ENCODE measurements around the gene FYCO1.

FYCO1 gene

GRCh38 chr3:45909542-45909941 lies 86.1 kb downstream of the FYCO1 start:
- H3K9me2 ChIP-seq (replicated peaks; ENCODE audit: low read depth, low read length): no peaks in the 10 kb centered on the region
- peaks cover 30% of the 10 kb centered on the region for H3K4me1 ChIP-seq (ENCODE audit: insufficient read depth, low read length, poor library complexity, severe bottlenecking)
- no peaks in the 10 kb centered on the region for H3K36me3 ChIP-seq (ENCODE audit: insufficient read depth, low read length)
- no peak overlapping the region for H3K9ac ChIP-seq (ENCODE audit: low read depth, low read length, poor library complexity, severe bottlenecking)
- TF ChIP-seq CTCF (conservative IDR thresholded peaks at IDR 0.05; ENCODE audit: low read length) (no peak), EZH2phosphoT487 (IDR thresholded peaks at IDR 0.05; ENCODE audit: borderline replicate concordance) (no peak)
- H3F3A ChIP-seq (ENCODE audit: low read depth): no peaks in the 10 kb centered on the region
- no peaks in the 10 kb centered on the region for H3K9me3 ChIP-seq (ENCODE audit: insufficient read depth, low read depth, low read length)
- no peaks in the 10 kb centered on the region for H4K20me1 ChIP-seq (ENCODE audit: insufficient read depth, low read length, poor library complexity, severe bottlenecking)
- no peak overlapping the region for H2AFZ ChIP-seq (ENCODE audit: low read length)
- H3K4me2 ChIP-seq (ENCODE audit: low read depth, low read length, poor library complexity, severe bottlenecking): no peak overlapping the region
- H3K27me3 ChIP-seq (ENCODE audit: insufficient read depth, low read length, poor library complexity, severe bottlenecking): no peaks in the 10 kb centered on the region
- no peak overlapping the region for H3K4me3 ChIP-seq (ENCODE audit: low read length, poor library complexity, severe bottlenecking)
- no peaks in the 10 kb centered on the region for H3K79me2 ChIP-seq (ENCODE audit: insufficient read depth, low read length)

GRCh38 chr3:45908761-45909160 lies 86.9 kb downstream of the FYCO1 start:
- no peaks in the 10 kb centered on the region for H4K20me1 ChIP-seq (ENCODE audit: insufficient read depth, low read length, poor library complexity, severe bottlenecking)
- H3K9ac ChIP-seq (ENCODE audit: low read depth, low read length, poor library complexity, severe bottlenecking): no peak overlapping the region
- H3K79me2 ChIP-seq (ENCODE audit: insufficient read depth, low read length): no peaks in the 10 kb centered on the region
- H3K4me3 ChIP-seq (ENCODE audit: low read length, poor library complexity, severe bottlenecking): no peak overlapping the region
- no peak overlapping the region for H2AFZ ChIP-seq (ENCODE audit: low read length)
- TF ChIP-seq CTCF (conservative IDR thresholded peaks at IDR 0.05; ENCODE audit: low read length): no peak
- TF ChIP-seq EZH2phosphoT487 (IDR thresholded peaks at IDR 0.05; ENCODE audit: borderline replicate concordance): no peak
- H3K27me3 ChIP-seq (ENCODE audit: insufficient read depth, low read length, poor library complexity, severe bottlenecking): no peaks in the 10 kb centered on the region
- H3K4me2 ChIP-seq (ENCODE audit: low read depth, low read length, poor library complexity, severe bottlenecking): no peak overlapping the region
- no peaks in the 10 kb centered on the region for H3K9me3 ChIP-seq (ENCODE audit: insufficient read depth, low read depth, low read length)
- no peaks in the 10 kb centered on the region for H3K9me2 ChIP-seq (replicated peaks; ENCODE audit: low read depth, low read length)
- peaks cover 29% of the 10 kb centered on the region for H3K4me1 ChIP-seq (ENCODE audit: insufficient read depth, low read length, poor library complexity, severe bottlenecking)
- no peaks in the 10 kb centered on the region for H3K36me3 ChIP-seq (ENCODE audit: insufficient read depth, low read length)
- no peaks in the 10 kb centered on the region for H3F3A ChIP-seq (ENCODE audit: low read depth)

GRCh38 chr3:45907769-45908705 lies 87.6 kb downstream of the FYCO1 start:
- H2AFZ ChIP-seq (ENCODE audit: low read length): no peak overlapping the region
- no peaks in the 10 kb centered on the region for H3K9me3 ChIP-seq (ENCODE audit: insufficient read depth, low read depth, low read length)
- no peaks in the 10 kb centered on the region for H3F3A ChIP-seq (ENCODE audit: low read depth)
- H3K4me1 ChIP-seq (ENCODE audit: insufficient read depth, low read length, poor library complexity, severe bottlenecking): peaks cover 29% of the 10 kb centered on the region
- no peaks in the 10 kb centered on the region for H3K36me3 ChIP-seq (ENCODE audit: insufficient read depth, low read length)
- no peak overlapping the region for H3K4me3 ChIP-seq (ENCODE audit: low read length, poor library complexity, severe bottlenecking)
- H4K20me1 ChIP-seq (ENCODE audit: insufficient read depth, low read length, poor library complexity, severe bottlenecking): no peaks in the 10 kb centered on the region
- H3K79me2 ChIP-seq (ENCODE audit: insufficient read depth, low read length): no peaks in the 10 kb centered on the region
- no peaks in the 10 kb centered on the region for H3K27me3 ChIP-seq (ENCODE audit: insufficient read depth, low read length, poor library complexity, severe bottlenecking)
- no peak overlapping the region for H3K9ac ChIP-seq (ENCODE audit: low read depth, low read length, poor library complexity, severe bottlenecking)
- TF ChIP-seq CTCF (conservative IDR thresholded peaks at IDR 0.05; ENCODE audit: low read length) (no peak), EZH2phosphoT487 (IDR thresholded peaks at IDR 0.05; ENCODE audit: borderline replicate concordance) (no peak)
- H3K4me2 ChIP-seq (ENCODE audit: low read depth, low read length, poor library complexity, severe bottlenecking): no peak overlapping the region
- H3K9me2 ChIP-seq (replicated peaks; ENCODE audit: low read depth, low read length): no peaks in the 10 kb centered on the region
